ENCODE measurements around the gene GAP43. TPM values are rescaled to one million over a fixed set of nuclear protein-coding genes. Genes with fewer than 3 reads are reported as not detected.
"Not testable (repeated sequence)": the region's sequence is repeated elsewhere in the genome, so short reads cannot be mapped to it uniquely, and the experiment has no call there.

Gene GAP43
- total RNA-seq, 3 donors from 2014 or later, result 0.96 to 13.6 (median 1.1) TPM

DNA sequence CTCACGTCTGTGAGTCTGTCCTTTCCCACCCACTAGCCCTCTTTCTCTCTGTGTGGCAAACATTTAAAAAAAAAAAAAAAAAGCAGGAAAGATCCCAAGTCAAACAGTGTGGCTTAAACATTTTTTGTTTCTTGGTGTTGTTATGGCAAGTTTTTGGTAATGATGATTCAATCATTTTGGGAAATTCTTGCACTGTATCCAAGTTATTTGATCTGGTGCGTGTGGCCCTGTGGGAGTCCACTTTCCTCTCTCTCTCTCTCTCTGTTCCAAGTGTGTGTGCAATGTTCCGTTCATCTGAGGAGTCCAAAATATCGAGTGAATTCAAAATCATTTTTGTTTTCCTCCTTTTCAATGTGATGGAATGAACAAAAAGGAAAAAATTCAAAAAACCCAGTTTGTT lies 97.7 kb downstream of the GAP43 start:
- no peaks in the 10 kb centered on the region for H3K36me3 ChIP-seq (ENCODE audit: low read depth)
- no peaks in the 10 kb centered on the region for H3K9me3 ChIP-seq
- TF ChIP-seq, protein P1, sequence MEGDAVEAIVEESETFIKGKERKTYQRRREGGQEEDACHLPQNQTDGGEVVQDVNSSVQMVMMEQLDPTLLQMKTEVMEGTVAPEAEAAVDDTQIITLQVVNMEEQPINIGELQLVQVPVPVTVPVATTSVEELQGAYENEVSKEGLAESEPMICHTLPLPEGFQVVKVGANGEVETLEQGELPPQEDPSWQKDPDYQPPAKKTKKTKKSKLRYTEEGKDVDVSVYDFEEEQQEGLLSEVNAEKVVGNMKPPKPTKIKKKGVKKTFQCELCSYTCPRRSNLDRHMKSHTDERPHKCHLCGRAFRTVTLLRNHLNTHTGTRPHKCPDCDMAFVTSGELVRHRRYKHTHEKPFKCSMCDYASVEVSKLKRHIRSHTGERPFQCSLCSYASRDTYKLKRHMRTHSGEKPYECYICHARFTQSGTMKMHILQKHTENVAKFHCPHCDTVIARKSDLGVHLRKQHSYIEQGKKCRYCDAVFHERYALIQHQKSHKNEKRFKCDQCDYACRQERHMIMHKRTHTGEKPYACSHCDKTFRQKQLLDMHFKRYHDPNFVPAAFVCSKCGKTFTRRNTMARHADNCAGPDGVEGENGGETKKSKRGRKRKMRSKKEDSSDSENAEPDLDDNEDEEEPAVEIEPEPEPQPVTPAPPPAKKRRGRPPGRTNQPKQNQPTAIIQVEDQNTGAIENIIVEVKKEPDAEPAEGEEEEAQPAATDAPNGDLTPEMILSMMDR (IDR thresholded peaks at IDR 0.05), result no peak
- intact Hi-C loops (cut with DNase I, micrococcal nuclease), result no loop called here
- H3K4me1 ChIP-seq (ENCODE audit: low read depth), result no peaks in the 10 kb centered on the region
- ATAC-seq (no peak), DNase-seq (no peak)
- H3K4me3 ChIP-seq, result no peak overlapping the region

DNA sequence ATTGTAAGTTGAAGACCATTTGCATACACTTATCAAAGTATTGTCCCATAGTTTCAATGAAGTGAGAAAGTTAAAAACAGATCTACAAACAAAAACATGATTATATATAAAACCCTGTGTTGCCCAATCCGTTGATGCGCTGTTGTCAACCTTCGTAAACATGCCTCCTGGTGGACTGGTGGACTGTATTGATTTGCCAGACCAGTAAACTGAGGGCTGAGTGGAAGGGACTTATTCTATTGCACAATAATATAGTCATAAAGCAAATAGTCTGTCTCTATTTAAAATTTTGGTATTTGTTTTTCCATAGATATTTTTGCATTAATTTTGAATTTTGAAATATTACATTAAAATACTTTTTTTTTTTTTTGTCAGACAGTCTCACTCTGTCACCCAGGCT lies 102.5 kb downstream of the GAP43 start:
- Histone ChIP-seq H3K4me3 (no peak overlapping the region), H3K36me3 (ENCODE audit: low read depth) (no peaks in the 10 kb centered on the region), H3K4me1 (ENCODE audit: low read depth) (no peaks in the 10 kb centered on the region), H3K9me3 (no peaks in the 10 kb centered on the region)
- intact Hi-C loops (cut with DNase I, micrococcal nuclease), result no loop called here
- TF ChIP-seq, protein P1 (IDR thresholded peaks at IDR 0.05), result no peak
- DNase-seq, result no peak
- ATAC-seq, result no peak

DNA sequence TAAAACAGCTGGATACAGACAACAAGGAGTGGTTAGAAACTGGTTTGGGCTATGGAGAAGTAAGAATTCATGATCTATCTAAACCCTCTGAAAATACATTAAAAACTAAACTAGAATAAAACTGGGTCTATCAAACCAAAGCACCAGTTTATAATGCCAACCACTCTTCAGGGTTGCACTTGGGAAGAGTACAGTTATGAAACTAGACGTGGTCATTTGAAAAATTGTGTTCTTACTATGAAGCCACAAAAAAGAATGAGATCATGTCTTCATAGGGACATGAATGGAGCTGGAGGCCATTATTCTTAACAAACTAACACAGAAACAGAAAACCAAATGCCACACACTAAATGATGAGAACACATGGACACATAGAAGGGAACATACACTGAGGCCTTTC lies 103.8 kb downstream of the GAP43 start:
- TF ChIP-seq, protein P1 (IDR thresholded peaks at IDR 0.05), result no peak
- ATAC-seq, result no peak
- DNase-seq, result no peak

DNA sequence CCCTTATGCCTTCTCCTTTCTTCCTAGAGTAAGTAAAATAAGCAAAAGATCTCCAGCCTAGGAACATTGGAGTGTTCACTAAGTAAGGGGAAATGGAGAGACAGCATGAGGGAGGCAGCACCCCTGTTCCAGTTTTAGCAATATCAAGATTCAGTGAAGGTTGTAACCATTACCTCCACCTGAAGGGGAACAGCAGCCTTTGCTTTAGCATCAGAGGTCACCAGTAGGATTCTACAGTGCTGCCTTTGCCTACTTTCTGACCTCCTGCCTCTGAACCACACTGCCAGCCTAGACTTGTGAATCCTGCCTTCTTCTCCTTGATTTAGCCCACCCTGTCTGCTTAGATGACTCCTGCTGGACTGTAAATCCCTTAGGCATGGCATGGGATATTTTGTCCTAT lies 104.7 kb downstream of the GAP43 start:
- DNase-seq (no peak), ATAC-seq (no peak)
- Histone ChIP-seq H3K4me1 (ENCODE audit: low read depth) (no peaks in the 10 kb centered on the region), H3K36me3 (ENCODE audit: low read depth) (no peaks in the 10 kb centered on the region), H3K9me3 (no peaks in the 10 kb centered on the region), H3K4me3 (no peak overlapping the region)
- intact Hi-C loops (cut with DNase I, micrococcal nuclease), result no loop called here
- TF ChIP-seq, protein P1 (IDR thresholded peaks at IDR 0.05), result no peak

More for the DNA sequence above, 103.8 kb downstream of the GAP43 start:
- Histone ChIP-seq H3K4me3 (no peak overlapping the region), H3K4me1 (ENCODE audit: low read depth) (no peaks in the 10 kb centered on the region), H3K9me3 (no peaks in the 10 kb centered on the region), H3K36me3 (ENCODE audit: low read depth) (no peaks in the 10 kb centered on the region)
- intact Hi-C loops (cut with DNase I, micrococcal nuclease), result no loop called here

DNA sequence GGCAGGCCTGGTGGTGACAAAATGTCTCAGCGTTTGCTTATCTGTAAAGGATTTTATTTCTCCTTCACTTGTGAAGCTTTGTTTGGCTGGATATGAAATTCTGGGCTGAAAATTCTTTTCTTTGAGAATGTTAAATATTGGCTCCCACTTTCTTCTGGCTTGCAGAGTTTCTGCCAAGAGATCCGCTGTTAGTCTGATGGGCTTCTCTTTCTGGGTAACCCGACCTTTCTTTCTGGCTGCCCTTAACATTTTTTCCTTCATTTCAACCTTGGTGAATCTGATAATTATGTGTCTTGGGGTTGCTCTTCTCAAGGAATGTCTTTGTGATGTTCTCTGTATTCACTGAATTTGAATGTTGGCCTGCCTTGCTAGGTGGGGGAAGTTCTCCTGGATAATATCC lies 113.0 kb downstream of the GAP43 start:
- H3K9me3 ChIP-seq; DNase-seq; H3K36me3 ChIP-seq (ENCODE audit: low read depth); intact Hi-C loops (cut with DNase I, micrococcal nuclease); ATAC-seq; H3K4me3 ChIP-seq; H3K4me1 ChIP-seq (ENCODE audit: low read depth): not testable (repeated sequence)

DNA sequence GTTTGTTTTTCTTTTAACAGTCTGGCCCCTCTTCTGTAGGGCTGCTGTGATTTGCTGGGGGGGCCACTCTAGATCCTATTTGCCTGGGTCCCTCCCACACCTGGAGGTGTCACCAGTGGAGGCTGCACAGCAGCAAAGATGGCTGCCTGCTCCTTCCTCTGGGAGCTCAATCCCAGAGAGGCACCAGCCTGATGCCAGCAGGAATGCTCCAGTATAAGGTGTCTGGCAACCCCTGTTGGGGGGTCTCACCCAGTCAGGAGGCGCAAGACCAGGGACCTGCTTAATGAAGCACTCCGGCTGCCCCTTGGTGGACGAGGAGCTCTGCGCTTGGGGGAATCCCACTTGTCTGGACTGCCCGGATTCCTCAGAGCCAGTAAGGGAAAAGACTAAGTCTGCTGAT lies 118.3 kb downstream of the GAP43 start:
- TF ChIP-seq, protein P1 (IDR thresholded peaks at IDR 0.05), result no peak
- no peak for ATAC-seq
- H3K36me3 ChIP-seq (ENCODE audit: low read depth), result no peaks in the 10 kb centered on the region
- no peak for DNase-seq
- no peaks in the 10 kb centered on the region for H3K4me1 ChIP-seq (ENCODE audit: low read depth)
- intact Hi-C loops (cut with DNase I, micrococcal nuclease), result no loop called here
- H3K4me3 ChIP-seq, result no peak overlapping the region
- no peaks in the 10 kb centered on the region for H3K9me3 ChIP-seq

DNA sequence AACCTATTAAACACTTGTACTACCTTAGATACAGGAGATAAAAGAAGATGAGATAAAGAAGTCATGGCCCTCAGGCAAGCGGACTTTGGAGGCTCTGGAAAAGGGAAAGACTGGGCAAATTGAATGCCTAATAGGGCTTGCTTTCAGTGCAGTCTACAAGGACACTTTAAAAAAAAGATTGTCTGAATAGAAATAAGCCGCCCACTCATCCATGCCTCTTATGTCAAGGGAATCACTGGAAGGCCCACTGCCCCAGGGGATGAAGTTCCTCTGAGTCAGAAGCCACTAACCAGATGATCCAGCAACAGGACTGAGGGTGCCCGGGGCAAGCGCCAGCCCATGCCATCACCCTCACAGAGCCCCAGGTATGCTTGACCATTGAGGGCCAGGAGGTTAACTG lies 121.2 kb downstream of the GAP43 start:
- H3K9me3 ChIP-seq; DNase-seq; H3K4me3 ChIP-seq; ATAC-seq; H3K36me3 ChIP-seq (ENCODE audit: low read depth); intact Hi-C loops (cut with DNase I, micrococcal nuclease); H3K4me1 ChIP-seq (ENCODE audit: low read depth): not testable (repeated sequence)

DNA sequence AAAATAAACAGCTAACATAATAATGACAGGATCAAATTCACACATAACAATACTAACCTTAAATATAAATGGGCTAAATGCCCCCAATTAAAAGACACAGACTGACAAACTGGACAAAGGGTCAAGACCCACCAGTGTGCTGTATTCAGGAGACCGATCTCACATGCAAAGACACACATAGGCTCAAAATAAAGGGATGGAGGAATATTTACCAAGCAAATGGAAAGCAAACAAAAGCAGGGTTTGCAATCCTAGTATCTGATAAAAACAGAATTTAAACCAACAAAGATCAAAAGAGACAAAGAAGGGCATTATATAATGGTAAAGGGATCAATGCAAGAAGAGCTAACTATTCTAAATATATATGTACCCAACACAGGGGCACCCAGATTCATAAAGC lies 129.7 kb downstream of the GAP43 start:
- H3K9me3 ChIP-seq; ATAC-seq; intact Hi-C loops (cut with DNase I, micrococcal nuclease); DNase-seq; H3K4me3 ChIP-seq; H3K36me3 ChIP-seq (ENCODE audit: low read depth); H3K4me1 ChIP-seq (ENCODE audit: low read depth): not testable (repeated sequence)
